ENCODE results near the gene GFOD1. TPM values are rescaled to one million over a fixed set of nuclear protein-coding genes. Genes with fewer than 3 reads are reported as not detected.

GFOD1 gene
- total and polyA plus RNA-seq, 10 of the 15 experiments (the other 5 are each of a cell fraction or from before 2014, with no cell fraction given): 6.5 to 41.4 (median 16.0) TPM

DNA sequence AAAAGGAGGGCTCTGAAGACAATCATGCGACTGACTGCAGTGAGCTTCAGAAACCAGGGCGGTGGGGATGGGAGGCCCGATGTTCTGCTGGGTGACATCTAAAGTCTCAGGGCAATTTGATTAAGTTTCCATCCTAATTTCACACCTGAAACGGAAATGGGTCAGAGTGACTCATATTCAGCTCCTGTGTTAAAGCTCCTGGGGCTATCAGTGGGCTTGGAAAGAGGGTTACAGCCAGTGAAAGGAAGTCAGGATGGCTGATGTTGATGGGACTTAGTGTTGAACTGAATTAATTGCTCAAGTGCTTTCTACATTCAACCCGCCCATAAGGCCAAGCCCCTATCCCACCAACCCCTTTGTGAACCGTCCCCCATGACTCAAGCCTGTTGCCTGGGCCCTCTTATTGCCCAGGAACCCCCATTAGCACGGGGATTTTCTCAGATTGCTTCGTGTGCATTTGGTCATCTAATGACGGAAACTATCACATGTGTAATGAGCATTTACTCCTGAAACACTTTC, 112.0 kb downstream of the GFOD1 start (continued):
- peak; percentile 50 for TF ChIP-seq PKNOX1 (IDR thresholded peaks at IDR 0.05)
- no peak for TF ChIP-seq ZZZ3 (IDR thresholded peaks at IDR 0.05; ENCODE audit: control insufficient read depth, insufficient read length, low read depth)
- peak; percentile 47 for TF ChIP-seq NR2F1 (conservative IDR thresholded peaks at IDR 0.05)
- peak; percentile 76; the same call in 1 of the 2 replicates for TF ChIP-seq ZNF24 (IDR thresholded peaks at IDR 0.05)
- no peak for TF ChIP-seq SMAD5 (IDR thresholded peaks at IDR 0.05; ENCODE audit: low read depth)
- TF ChIP-seq, protein P1, sequence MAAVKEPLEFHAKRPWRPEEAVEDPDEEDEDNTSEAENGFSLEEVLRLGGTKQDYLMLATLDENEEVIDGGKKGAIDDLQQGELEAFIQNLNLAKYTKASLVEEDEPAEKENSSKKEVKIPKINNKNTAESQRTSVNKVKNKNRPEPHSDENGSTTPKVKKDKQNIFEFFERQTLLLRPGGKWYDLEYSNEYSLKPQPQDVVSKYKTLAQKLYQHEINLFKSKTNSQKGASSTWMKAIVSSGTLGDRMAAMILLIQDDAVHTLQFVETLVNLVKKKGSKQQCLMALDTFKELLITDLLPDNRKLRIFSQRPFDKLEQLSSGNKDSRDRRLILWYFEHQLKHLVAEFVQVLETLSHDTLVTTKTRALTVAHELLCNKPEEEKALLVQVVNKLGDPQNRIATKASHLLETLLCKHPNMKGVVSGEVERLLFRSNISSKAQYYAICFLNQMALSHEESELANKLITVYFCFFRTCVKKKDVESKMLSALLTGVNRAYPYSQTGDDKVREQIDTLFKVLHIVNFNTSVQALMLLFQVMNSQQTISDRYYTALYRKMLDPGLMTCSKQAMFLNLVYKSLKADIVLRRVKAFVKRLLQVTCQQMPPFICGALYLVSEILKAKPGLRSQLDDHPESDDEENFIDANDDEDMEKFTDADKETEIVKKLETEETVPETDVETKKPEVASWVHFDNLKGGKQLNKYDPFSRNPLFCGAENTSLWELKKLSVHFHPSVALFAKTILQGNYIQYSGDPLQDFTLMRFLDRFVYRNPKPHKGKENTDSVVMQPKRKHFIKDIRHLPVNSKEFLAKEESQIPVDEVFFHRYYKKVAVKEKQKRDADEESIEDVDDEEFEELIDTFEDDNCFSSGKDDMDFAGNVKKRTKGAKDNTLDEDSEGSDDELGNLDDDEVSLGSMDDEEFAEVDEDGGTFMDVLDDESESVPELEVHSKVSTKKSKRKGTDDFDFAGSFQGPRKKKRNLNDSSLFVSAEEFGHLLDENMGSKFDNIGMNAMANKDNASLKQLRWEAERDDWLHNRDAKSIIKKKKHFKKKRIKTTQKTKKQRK (IDR thresholded peaks at IDR 0.05; ENCODE audit: low read depth, low read length): no peak
- no peak for TF ChIP-seq SP1 (IDR thresholded peaks at IDR 0.05; ENCODE audit: low read depth, low read length)
- no peak for TF ChIP-seq ZNF274 (IDR thresholded peaks at IDR 0.05; ENCODE audit: insufficient read depth, insufficient read length)
- TF ChIP-seq MEF2A (IDR thresholded peaks at IDR 0.05; ENCODE audit: insufficient read depth, low read depth, low read length): peak; percentile 59; the same call in 1 of the 2 replicates
- TF ChIP-seq, protein P2, sequence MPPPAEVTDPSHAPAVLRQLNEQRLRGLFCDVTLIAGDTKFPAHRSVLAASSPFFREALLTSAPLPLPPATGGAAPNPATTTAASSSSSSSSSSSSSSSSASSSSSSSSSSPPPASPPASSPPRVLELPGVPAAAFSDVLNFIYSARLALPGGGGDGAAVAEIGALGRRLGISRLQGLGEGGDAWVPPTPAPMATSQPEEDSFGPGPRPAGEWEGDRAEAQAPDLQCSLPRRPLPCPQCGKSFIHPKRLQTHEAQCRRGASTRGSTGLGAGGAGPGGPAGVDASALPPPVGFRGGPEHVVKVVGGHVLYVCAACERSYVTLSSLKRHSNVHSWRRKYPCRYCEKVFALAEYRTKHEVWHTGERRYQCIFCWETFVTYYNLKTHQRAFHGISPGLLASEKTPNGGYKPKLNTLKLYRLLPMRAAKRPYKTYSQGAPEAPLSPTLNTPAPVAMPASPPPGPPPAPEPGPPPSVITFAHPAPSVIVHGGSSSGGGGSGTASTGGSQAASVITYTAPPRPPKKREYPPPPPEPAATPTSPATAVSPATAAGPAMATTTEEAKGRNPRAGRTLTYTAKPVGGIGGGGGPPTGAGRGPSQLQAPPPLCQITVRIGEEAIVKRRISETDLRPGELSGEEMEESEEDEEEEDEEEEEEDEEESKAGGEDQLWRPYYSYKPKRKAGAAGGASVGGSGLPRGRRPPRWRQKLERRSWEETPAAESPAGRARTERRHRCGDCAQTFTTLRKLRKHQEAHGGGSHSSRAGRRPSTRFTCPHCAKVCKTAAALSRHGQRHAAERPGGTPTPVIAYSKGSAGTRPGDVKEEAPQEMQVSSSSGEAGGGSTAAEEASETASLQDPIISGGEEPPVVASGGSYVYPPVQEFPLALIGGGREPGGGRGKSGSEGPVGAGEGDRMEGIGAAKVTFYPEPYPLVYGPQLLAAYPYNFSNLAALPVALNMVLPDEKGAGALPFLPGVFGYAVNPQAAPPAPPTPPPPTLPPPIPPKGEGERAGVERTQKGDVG (CRISPR knock-in tag; IDR thresholded peaks at IDR 0.05): no peak
- peak; percentile 90; the same call in 1 of the 2 replicates for TF ChIP-seq BACH1 (IDR thresholded peaks at IDR 0.05; ENCODE audit: borderline replicate concordance)
- no peak for TF ChIP-seq NFYA (IDR thresholded peaks at IDR 0.05; ENCODE audit: borderline replicate concordance, low read depth, low read length)
- TF ChIP-seq IKZF2 (IDR thresholded peaks at IDR 0.05): peak; percentile 97
- TF ChIP-seq TCF12 (IDR thresholded peaks at IDR 0.05; ENCODE audit: low read depth, low read length): peak; percentile 79
- TF ChIP-seq ZNF687 (IDR thresholded peaks at IDR 0.05): peak; percentile 89
- no peak for TF ChIP-seq NRF1 (conservative IDR thresholded peaks at IDR 0.05; ENCODE audit: low read depth, low read length)
- no peak for TF ChIP-seq USF1 (IDR thresholded peaks at IDR 0.05; ENCODE audit: borderline replicate concordance, extremely low read length, insufficient read depth, low read depth, low read length)
- TF ChIP-seq WRNIP1 (IDR thresholded peaks at IDR 0.05; ENCODE audit: borderline replicate concordance, low read depth, low read length): no peak

Data from GM12878 (cell line).